Right lobe of liver (tissue), 4 donors: Measurements from ENCODE around the gene GPC6.

Experiments used
- POLR2A ChIP-seq: fragments of 450-650 bp; IDR thresholded peaks from one replicate; pipeline ENCODE4 v1.6.1; 2017; ENCODE audit warnings: antibody characterized with exemption, mild to moderate bottlenecking
- TF ChIP-seq, protein P1 (sequence below), 4 donors: fragments of 200-600 bp in 3 of 4; fragments of 450-650 bp in 1 of 4; IDR thresholded peaks; one replicate each; pipeline versions ENCODE4 v1.5.1 to v1.8.0; 2016 to 2022; ENCODE audit warnings: antibody characterized with exemption in 4 of 4, mild to moderate bottlenecking in 2 of 4
- donor health status: DM: no; HTN: no; CAD: no.
- donor health status: DM: no; HTN: no; CAD: no.
- donor health status: DM: no; HTN: yes; CAD: no.

DNA sequence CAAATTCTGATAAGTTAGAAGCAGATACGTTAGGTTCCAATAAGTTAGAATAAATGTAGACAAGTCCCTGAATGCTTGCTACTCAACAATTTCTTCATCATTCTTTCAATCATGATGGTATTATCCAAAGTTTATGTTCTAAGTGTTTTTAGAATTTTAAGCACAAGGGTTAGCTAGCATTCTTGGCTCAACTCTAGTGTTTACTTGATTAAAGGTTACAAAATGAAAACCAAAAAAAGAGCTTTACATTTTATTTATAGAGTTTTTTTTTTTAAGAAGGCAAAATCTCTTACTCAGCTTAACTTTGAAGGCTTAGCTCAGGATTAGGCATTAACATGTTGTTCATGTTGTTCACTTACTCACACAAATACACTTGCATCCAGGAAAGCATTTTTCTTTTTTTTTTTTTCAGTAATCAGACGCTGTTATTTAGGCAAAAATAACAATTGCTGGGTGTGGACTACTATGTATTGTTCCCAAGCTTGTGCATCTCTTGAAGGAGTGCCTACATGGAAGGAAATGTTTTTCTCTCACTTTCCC lies 832.3 kb downstream of the GPC6 start:
- TF ChIP-seq, protein P1, sequence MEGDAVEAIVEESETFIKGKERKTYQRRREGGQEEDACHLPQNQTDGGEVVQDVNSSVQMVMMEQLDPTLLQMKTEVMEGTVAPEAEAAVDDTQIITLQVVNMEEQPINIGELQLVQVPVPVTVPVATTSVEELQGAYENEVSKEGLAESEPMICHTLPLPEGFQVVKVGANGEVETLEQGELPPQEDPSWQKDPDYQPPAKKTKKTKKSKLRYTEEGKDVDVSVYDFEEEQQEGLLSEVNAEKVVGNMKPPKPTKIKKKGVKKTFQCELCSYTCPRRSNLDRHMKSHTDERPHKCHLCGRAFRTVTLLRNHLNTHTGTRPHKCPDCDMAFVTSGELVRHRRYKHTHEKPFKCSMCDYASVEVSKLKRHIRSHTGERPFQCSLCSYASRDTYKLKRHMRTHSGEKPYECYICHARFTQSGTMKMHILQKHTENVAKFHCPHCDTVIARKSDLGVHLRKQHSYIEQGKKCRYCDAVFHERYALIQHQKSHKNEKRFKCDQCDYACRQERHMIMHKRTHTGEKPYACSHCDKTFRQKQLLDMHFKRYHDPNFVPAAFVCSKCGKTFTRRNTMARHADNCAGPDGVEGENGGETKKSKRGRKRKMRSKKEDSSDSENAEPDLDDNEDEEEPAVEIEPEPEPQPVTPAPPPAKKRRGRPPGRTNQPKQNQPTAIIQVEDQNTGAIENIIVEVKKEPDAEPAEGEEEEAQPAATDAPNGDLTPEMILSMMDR (IDR thresholded peaks at IDR 0.05): no peak
- no peak for TF ChIP-seq POLR2A
